PC-3 (cell line): ENCODE measurements around the gene DDX24. TPM values are rescaled to one million over a fixed set of nuclear protein-coding genes. Genes with fewer than 3 reads are reported as not detected.

Source experiments
- ATAC-seq: fragments of 200-7000 bp; cut with Tn5 transposase; 2 replicates; pipeline ENCODE4 v1.9.1; 2020; ENCODE audit warnings: mild to moderate bottlenecking, moderate library complexity
- BruUV-seq: library from RNA; stranded (reverse); fragments of 400-500 nt; replicated peaks from 2 replicates; lab custom pipeline; 2021; lab: Mats Ljungman, UMichigan
- CTCF ChIA-PET: fragments of 300-600 bp; sonication (Branson Sonifier 250); formaldehyde crosslinking; loops from one replicate; lab custom pipeline; 2022; ENCODE audit warnings: antibody characterized with exemption; lab: Charles Lee
- POLR2A ChIA-PET: fragments of 300-600 bp; sonication (Branson Sonifier 250); formaldehyde crosslinking; loops from one replicate; lab custom pipeline; 2022; ENCODE audit warnings: antibody characterized with exemption; ENCODE audit not compliant: unreplicated experiment; lab: Charles Lee
- DNase-seq: peaks from one replicate; pipeline ENCODE4 v3.0.0-alpha.2; 2015
- H2AFZ ChIP-seq: fragments of 300-600 bp; sonication (generic); 2 replicates; pipeline ENCODE4 v1.6.0; 2016; ENCODE audit warnings: antibody characterized with exemption, low read length
- H3F3A ChIP-seq: fragments of 300-600 bp; sonication (generic); one replicate; pipeline ENCODE4 v1.6.0; 2017; ENCODE audit warnings: antibody characterized with exemption, low read length, control low read depth, mild to moderate bottlenecking; ENCODE audit not compliant: unreplicated experiment
- H3K27ac ChIP-seq: fragments of 300-600 bp; sonication (generic); 2 replicates; pipeline ENCODE4 v1.5.1; 2016; ENCODE audit warnings: mild to moderate bottlenecking, low read length
- H3K27me3 ChIP-seq: fragments of 300-600 bp; sonication (generic); 2 replicates; pipeline ENCODE4 v1.6.1; 2016; ENCODE audit warnings: low read length, mixed read lengths
- H3K36me3 ChIP-seq: fragments of 300-600 bp; sonication (generic); 2 replicates; pipeline ENCODE4 v1.6.1; 2016; ENCODE audit warnings: low read depth, mixed run types, low read length, mixed read lengths
- H3K4me1 ChIP-seq: fragments of 300-600 bp; sonication (generic); 2 replicates; pipeline ENCODE4 v1.5.1; 2016; ENCODE audit warnings: low read length; ENCODE audit not compliant: insufficient read depth
- H3K4me2 ChIP-seq: fragments of 300-600 bp; sonication (generic); 2 replicates; pipeline ENCODE4 v1.6.0; 2016; ENCODE audit warnings: low read length
- H3K4me3 ChIP-seq: fragments of 300-600 bp; sonication (generic); 2 replicates; pipeline ENCODE4 v1.5.1; 2016; ENCODE audit warnings: mild to moderate bottlenecking, low read length, mixed read lengths
- H3K79me2 ChIP-seq: fragments of 300-600 bp; sonication (generic); 2 replicates; pipeline ENCODE4 v1.6.1; 2017; ENCODE audit warnings: low read length, mixed read lengths
- H3K9ac ChIP-seq: fragments of 300-600 bp; sonication (generic); 2 replicates; pipeline ENCODE4 v1.6.0; 2016; ENCODE audit warnings: mild to moderate bottlenecking, low read length
- H3K9me2 ChIP-seq: fragments of 300-600 bp; sonication (generic); replicated peaks from 2 replicates; pipeline ENCODE4 v1.6.1; 2016; ENCODE audit warnings: mixed run types, low read length, mixed read lengths
- H3K9me3 ChIP-seq: fragments of 300-600 bp; sonication (generic); 2 replicates; pipeline ENCODE4 v1.6.1; 2016; ENCODE audit warnings: low read length, mixed read lengths
- H4K20me1 ChIP-seq: fragments of 300-600 bp; sonication (generic); 2 replicates; pipeline ENCODE4 v1.6.1; 2016; ENCODE audit warnings: low read length, mixed read lengths
- CTCF ChIP-seq: fragments of 300-600 bp; sonication (generic); conservative IDR thresholded peaks from 2 replicates; pipeline ENCODE4 v1.5.1; 2017; ENCODE audit warnings: antibody characterized with exemption, low read depth, mild to moderate bottlenecking, low read length
- EZH2 ChIP-seq: fragments of 300-600 bp; sonication (generic); IDR thresholded peaks from one replicate; pipeline ENCODE4 v1.6.1; 2017; ENCODE audit warnings: antibody characterized with exemption, mild to moderate bottlenecking, low read length; ENCODE audit not compliant: unreplicated experiment
- EZH2phosphoT487 ChIP-seq: fragments of 300-600 bp; sonication (generic); IDR thresholded peaks from 2 replicates; pipeline ENCODE4 v1.6.1; 2018; ENCODE audit warnings: mild to moderate bottlenecking, antibody characterized with exemption, low read length, borderline replicate concordance
- intact Hi-C: fragments of 100-400 bp; cut with micrococcal nuclease; formaldehyde crosslinking; loops from 2 replicates; pipeline ENCODE4 v1.9.0; 2023
- total RNA-seq: library from RNA; depleted of rRNA; stranded (reverse); fragments of >200 nt; gene quantifications from 2 replicates; pipeline ENCODE4 v1.2.3, GENCODE V29; 2014

DDX24 gene
- total RNA-seq, 1 experiment from 2014 or later, result 120 TPM

DNA sequence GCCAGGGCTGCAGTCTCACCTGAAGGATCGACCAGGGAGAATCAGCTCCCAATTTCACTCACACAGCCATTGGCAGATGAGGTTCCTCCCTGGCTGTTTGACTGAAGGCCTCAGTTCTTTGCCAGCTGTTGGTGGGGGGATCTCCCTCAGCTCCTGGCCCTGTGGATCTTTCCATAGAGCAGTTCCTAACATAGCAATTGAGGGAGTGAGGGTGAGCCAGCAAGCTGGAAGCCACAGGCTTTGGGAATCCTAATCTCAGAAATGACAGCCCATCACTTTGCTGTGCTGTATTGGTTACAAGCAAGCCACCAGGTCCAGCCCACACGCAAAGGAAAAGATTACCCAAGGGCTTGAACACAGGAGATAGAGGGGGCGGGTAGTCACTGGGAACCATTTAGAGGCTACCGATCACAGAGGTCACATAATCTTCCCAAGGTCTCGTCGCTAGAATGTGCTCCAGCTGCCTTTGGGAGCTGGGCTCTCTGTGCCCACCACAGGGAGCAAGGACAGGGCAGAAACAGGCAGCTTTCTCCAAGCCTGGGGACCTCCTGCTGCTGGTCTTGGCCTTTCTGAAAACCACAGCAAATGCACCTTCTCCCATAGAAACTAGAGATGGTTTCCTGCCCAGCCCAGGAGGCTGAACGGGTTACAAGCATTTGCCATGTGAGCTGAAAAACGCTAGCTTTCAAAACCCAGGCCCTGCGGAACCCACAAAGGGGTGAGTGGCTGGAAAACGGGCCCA lies 59.4 kb downstream of the DDX24 start:
- Histone ChIP-seq H4K20me1 (no peaks in the 10 kb centered on the region), H3K9me2 (no peaks in the 10 kb centered on the region), H3K9ac (no peak overlapping the region), H2AFZ (no peak overlapping the region), H3K4me3 (no peak overlapping the region), H3K36me3 (no peaks in the 10 kb centered on the region), H3K4me2 (no peak overlapping the region), H3K27me3 (no peaks in the 10 kb centered on the region), H3F3A (no peaks in the 10 kb centered on the region), H3K9me3 (no peaks in the 10 kb centered on the region), H3K4me1 (peaks cover 28% of the 10 kb centered on the region), H3K27ac (no peak overlapping the region), H3K79me2 (no peaks in the 10 kb centered on the region)
- intact Hi-C loops, result no loop called here
- ATAC-seq (no peak), DNase-seq (no peak)
- ChIA-PET CTCF (interaction anchor here (0.6 kb wide), 1 partner anchor 9 kb away, joined by 3 read pairs; no protein-coding TSS in a partner anchor), POLR2A (no interaction called here)
- no TSS peak for BruUV-seq
- TF ChIP-seq EZH2phosphoT487 (no peak), EZH2 (no peak), CTCF (no peak)

DNA sequence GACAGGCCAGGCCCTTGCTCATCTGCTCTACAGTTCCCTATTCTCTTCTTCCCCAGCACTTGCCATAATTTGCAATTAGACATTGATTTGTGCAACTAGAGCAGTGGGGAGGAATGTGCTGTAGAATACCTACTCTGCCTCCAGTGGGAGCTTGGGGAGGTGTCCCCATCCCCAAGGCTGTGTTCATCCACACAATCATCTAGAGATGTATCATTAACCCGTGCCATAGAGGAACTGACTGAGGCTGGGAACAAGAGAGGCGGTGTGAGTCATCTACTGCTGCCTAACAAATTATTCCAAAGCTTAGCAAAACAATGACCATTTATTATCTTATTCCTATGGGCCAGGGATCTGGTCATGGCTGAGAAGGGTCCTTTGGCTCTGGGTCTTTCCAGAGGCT lies 60.0 kb downstream of the DDX24 start:
- BruUV-seq, result no TSS peak
- peak; percentile 48 for ATAC-seq
- CTCF ChIA-PET, result interaction anchor here (0.6 kb wide), 1 partner anchor 9 kb away, joined by 3 read pairs; no protein-coding TSS in a partner anchor
- H2AFZ ChIP-seq, result no peak overlapping the region
- H3K36me3 ChIP-seq, result no peaks in the 10 kb centered on the region
- intact Hi-C loops, result no loop called here
- H3K4me2 ChIP-seq, result no peak overlapping the region
- POLR2A ChIA-PET, result no interaction called here
- H3F3A ChIP-seq, result no peaks in the 10 kb centered on the region
- no peaks in the 10 kb centered on the region for H3K27me3 ChIP-seq
- DNase-seq, result peak; percentile 54
- no peak overlapping the region for H3K4me3 ChIP-seq
- no peak overlapping the region for H3K27ac ChIP-seq
- TF ChIP-seq EZH2phosphoT487 (no peak), CTCF (no peak), EZH2 (no peak)
- H3K9me2 ChIP-seq, result no peaks in the 10 kb centered on the region
- no peaks in the 10 kb centered on the region for H3K9me3 ChIP-seq
- H4K20me1 ChIP-seq, result no peaks in the 10 kb centered on the region
- peaks cover 28% of the 10 kb centered on the region for H3K4me1 ChIP-seq
- H3K9ac ChIP-seq, result no peak overlapping the region
- H3K79me2 ChIP-seq, result no peaks in the 10 kb centered on the region

GRCh38 chr14:94020267-94020666 lies 60.7 kb downstream of the DDX24 start:
- ChIA-PET POLR2A (interaction anchor here (0.5 kb wide), 1 partner anchor 61 kb away, joined by 3 read pairs; the partner anchor contains the start of genes DDX24 and IFI27L1), CTCF (no interaction called here)
- Histone ChIP-seq H2AFZ (no peak overlapping the region), H3K4me2 (no peak overlapping the region), H3F3A (no peaks in the 10 kb centered on the region), H3K36me3 (no peaks in the 10 kb centered on the region), H3K4me3 (no peak overlapping the region), H3K9me3 (no peaks in the 10 kb centered on the region), H3K27me3 (no peaks in the 10 kb centered on the region), H3K4me1 (peaks cover 23% of the 10 kb centered on the region), H3K9me2 (no peaks in the 10 kb centered on the region), H3K79me2 (no peaks in the 10 kb centered on the region), H3K9ac (no peak overlapping the region), H3K27ac (no peak overlapping the region), H4K20me1 (no peaks in the 10 kb centered on the region)
- DNase-seq, result no peak
- no TSS peak for BruUV-seq
- ATAC-seq, result no peak
- TF ChIP-seq EZH2phosphoT487, result no peak
- intact Hi-C loops, result no loop called here
